Cardiac septum (tissue), 1 donor: Measurements from ENCODE around the gene B3GLCT. TPM values are rescaled to one million over a fixed set of nuclear protein-coding genes. Genes with fewer than 3 reads are reported as not detected.

Experiments used
- DNase-seq: peaks from one replicate; pipeline ENCODE4 v3.0.0-alpha.2; 2020; ENCODE audit warnings: low spot score
- intact Hi-C: fragments of 100-400 bp; cut with DNase I; formaldehyde crosslinking; loops from one replicate; pipeline ENCODE4 v1.14.0; 2022
- total RNA-seq: library from RNA; stranded (reverse); fragmentation: NEBNext Ultra II Directional; extraction: Animal tissue kit (Norgen Biotek cat#: 25700); gene quantifications from one replicate; pipeline ENCODE4 v1.2.1, GENCODE V29; 2021
- donor health status: DM: no; HTN: no; CAD: no.

B3GLCT gene
- total RNA-seq, 1 donor from 2014 or later = 17.5 TPM

DNA sequence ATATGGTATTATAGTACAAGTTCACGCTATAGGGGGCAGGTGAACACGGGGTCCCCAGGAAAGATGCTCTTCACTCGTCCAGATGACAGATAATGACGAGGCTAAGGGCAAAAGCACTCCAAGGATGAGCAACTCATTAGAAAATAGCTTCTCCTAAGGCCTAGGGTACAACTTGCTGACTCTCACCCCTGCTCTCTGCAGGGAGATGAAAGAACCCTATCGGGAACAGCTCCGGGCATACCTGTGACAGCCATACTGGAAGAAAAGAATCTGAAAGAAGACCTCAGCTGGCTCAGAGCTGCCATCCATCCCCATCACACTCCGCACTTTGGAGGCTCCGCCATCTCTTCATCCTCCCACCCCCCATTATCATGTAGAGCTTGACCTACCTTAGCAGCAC lies 20.5 kb upstream of the B3GLCT start:
- intact Hi-C loops = loop anchor here (5.0 kb wide), 1 partner anchor 248 kb away; no protein-coding TSS in a partner anchor
- DNase-seq = no peak

DNA sequence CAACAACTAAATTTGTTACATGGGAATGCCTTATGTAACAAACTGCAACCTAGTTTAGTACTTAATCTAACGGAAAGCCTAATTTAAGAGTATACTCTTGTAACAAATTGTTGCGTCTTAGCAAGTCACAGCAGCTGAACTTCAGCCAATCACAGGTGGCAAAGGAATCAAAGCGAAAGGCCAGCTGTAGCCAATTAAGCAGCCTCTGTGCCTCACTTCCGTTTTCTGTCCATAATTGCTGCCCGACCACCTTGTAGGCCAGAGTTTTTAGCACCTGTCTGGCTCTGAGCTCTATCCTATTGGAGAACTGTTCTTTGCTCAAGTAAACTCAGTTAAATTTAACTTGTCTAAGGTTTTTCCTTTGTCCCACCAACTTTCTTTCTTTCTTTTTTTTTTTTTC lies 20.0 kb upstream of the B3GLCT start:
- DNase-seq = no peak
- intact Hi-C loops = loop anchor here (5.0 kb wide), 1 partner anchor 248 kb away; no protein-coding TSS in a partner anchor

DNA sequence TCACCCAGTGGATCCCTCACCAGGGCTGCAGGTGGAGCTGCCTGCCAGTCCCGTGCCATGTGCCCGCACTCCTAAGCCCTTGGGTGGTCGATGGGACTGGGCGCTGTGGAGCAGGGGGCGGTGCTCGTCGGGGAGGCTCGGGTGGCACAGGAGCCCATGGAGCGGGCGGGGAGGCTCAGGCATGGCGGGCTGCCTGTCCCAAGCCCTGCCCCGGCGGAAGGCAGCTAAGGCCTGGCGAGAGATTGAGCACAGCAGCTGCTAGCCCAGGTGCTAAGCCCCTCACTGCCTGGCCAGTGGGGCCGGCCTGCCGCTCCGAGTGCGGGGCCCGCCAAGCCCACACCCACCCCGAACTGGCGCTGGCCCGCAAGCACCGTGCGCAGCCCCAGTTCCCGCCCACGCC lies 16.8 kb upstream of the B3GLCT start:
- DNase-seq = no peak
- intact Hi-C loops = no loop called here

DNA sequence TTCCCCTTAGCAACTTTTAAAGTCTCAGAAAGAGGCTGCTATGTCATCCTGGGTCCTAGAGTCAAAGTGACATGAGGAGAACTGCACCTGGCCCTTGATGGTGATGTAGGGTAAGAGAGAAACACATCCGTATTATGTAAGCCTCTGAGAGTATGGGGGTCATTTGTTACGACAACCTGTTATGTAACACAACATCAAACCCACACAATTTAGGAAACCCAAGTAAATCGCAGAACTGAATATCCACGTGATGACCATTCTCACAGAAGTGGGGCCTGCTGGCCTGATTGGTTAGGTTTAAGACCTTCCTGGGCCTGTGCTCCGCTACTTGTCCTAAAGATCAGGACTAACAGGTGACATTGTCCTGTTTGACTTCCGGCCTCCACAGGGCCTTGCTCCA lies 15.3 kb upstream of the B3GLCT start:
- no peak for DNase-seq
- intact Hi-C loops = no loop called here

DNA sequence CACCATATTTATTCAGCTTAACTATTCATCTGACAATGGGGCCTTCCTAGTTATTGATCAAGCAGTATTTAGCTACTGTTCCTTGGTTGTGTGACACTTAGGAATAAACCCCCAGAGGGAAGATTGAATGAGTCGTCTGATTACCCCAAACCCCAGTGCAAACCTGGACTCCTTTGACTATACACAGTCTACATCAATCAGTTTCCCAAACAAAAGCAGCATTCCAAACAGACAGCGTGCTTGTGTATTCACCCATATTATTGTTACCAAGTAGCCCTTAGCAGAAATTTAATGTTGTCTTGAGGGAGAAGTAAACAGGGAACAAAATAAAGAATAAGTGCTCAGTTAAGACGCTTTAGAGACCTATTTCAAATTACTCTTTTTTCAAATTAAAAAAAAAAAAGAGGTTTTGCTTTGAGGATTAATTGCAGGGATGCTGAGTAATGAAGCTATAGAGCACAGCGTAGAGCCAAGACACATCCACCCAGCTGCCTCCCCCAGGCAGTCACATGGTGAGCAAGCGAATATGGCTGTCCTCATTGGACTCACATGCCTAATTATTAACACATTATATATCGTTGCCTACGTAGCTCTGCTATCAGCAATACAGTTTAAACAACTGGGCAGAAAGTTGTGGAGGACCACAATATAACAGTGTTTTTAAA lies 14.7 kb upstream of the B3GLCT start:
- no peak for DNase-seq
- intact Hi-C loops = no loop called here

DNA sequence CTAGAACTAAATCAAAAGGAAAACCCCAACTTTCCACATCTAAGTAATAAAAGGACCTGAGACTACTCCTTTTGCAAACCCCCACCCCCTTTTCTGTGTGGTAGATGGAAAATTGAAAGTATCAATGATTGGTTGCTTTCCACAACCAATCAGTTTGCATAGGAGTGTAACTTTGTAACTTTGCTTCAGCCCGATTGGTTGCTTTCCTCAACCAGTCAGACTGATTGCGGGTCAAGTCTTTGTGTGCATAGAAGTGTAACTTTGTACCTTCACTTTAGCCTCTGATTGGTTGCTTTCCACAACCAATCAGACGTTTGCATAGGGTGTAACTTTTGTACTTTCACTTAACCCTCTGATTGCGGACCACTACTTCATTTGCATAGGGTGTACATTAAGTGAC lies 8.0 kb upstream of the B3GLCT start:
- no peak for DNase-seq
- intact Hi-C loops = no loop called here

DNA sequence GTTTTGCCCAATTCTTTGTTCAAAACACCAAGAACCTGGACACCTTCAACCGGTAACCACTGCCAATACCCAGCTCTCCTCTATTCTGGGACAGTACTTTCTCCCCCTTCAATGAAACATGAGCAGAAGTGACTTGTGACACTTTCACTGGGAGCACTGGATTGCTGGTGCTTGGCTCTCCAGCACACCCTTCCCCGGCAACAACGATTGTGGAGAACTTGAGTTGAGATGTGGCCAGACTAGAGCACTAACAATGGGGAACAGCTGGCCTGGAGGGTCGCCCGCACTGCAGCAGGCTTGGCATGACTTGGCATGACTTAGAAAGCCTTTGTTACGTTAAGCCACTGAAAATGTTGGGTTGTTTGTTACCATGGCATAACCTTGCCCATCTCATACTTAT lies 7.5 kb upstream of the B3GLCT start:
- intact Hi-C loops = no loop called here
- DNase-seq = no peak

DNA sequence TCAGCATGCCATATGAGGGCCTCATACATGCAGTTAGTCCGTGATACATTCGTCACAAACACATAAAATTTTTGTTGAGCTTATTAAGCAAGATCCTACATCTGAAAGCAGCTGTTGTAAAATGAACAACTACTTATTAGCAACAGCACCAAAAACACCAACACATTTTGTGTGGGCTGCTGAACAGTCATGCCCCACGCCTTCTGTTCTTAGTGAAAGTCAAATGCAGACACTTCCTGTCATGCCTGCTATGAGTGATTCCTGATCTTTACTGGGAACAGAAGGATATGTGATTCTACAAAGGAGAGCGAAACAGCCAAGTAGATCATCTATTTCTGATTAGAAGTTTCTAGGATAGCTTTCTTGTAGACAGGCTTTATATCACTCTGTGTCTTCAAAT lies 4.2 kb upstream of the B3GLCT start:
- intact Hi-C loops = no loop called here
- no peak for DNase-seq

DNA sequence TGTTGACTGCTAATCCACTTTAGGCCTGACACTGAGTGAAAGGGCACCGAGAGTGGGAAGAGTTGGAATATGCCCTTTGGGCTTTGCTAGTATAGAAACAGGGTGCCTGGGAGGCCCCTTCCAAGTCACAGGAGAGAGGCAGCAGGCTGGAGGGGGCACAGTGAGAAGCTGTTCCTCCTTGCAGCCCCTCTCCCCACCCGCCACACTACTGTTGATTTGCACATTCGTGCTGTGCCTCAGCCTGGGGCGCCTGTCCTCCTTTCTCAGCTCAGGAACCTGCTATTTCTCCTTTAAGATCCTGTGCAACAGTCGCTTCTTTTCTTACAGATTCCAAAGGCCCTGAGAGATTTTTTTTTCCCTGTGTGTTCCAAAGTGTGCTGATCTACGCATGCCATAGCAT lies 2.8 kb upstream of the B3GLCT start:
- intact Hi-C loops = no loop called here
- no peak for DNase-seq

DNA sequence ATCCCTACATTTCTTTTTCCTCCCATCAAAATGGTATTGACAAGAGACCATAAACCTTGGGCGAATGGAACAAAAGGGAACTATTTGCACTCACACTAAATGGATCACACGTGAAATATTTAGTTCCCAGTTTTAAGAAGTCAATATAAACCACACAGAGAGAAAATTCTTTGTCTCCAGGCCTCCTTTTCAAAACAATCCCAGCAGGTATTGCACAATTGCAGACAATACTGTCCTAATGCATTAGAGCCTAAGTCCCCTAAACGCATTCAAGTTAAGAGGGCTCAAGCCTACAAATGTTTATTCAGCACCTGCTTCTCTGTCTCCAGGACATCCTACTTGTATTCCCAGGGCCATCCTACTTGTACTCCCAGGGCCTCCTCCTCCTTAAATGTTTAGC lies 1.3 kb upstream of the B3GLCT start:
- DNase-seq = no peak
- intact Hi-C loops = loop anchor here (2.0 kb wide), 1 partner anchor 226 kb away; no protein-coding TSS in a partner anchor

DNA sequence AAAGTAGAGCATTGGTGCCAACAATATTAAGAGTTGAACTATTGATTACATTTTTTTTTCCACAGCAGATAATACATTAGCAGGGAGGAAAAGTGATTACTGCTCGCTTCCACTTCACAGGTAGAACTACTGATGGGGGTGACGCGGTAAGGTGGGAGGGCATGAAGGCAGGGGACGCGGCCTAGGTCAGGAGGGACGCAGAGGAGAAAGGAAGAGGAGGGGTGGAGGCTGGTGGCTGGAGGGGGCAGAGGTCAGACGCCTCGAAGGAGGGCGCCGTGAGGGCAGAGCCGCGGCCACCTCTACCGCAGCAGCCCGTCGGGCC lies 287 bp upstream of the B3GLCT start:
- no peak for DNase-seq
- intact Hi-C loops = loop anchor here (2.0 kb wide), 1 partner anchor 225 kb away; no protein-coding TSS in a partner anchor

DNA sequence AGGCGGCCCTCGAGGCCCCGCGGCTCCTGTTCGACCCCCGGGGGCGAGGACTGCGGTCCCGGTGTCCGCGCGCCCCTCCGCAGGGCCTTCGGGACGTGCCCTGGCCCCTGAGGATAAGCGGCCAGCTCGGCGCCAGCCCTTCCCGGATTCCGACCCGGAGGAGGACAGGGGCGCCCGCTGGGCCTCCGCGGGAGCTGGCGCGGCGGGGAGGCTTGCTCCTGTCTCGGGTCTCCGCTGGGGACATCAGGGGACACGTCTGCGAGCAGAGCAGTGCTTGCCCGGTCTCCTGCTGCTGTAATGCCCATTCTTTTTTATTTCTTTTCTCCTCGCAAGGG lies 829 bp downstream of the B3GLCT start:
- DNase-seq = no peak
- intact Hi-C loops = loop anchor here (2.0 kb wide), 1 partner anchor 38 kb away; no protein-coding TSS in a partner anchor

DNA sequence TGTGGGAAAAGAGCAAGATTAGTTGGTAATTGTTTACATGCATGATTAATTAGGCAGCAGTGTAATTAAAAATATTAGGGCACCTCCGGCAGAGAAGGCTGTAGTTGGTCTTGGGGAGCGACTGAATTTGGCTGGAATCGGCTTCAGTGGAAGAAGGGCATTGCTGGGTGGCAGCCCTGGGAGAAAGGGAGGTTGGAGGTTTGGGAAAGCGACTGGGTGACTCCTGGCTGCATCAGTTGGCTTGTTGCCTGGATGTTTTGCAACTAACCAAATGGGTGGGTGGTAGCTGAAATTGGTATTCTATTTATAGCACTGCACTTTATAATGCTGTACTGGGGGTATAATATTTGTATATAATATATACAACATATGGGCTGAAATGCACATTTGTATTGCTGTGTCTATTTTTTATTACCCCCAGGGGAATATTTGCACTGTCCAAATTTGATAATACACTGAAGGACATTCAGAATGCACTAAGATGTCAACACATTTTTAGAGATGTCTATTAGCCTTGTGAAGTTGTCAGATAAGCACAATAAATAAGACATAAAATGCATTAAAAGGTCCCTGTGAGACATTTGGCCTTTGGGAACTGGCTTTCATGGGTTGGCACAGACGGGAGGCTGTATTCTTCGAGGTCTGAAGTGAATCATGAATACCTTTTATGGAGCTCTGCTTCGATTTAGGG lies 1.7 kb downstream of the B3GLCT start:
- DNase-seq = no peak
- intact Hi-C loops = loop anchor here (2.0 kb wide), 1 partner anchor 39 kb away; no protein-coding TSS in a partner anchor

DNA sequence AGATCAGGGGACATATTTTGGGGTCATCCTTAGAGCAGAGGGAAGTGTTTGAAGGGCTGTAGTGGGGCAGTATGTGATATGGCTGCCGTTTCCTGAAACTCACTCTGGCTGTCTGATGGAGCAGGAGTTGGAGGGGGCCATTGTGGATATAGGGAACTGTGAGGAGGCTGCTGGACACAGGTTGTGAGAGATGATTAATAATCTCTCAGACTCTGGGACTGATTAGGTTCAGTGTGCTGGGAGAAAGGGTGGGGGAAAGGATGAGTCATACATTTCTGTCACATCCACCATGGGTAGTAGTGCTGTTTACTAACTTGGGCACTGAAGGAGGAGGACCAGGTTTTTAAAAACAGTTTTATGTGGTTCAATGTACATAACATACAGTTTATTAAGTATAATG lies 4.8 kb downstream of the B3GLCT start:
- intact Hi-C loops = loop anchor here (2.0 kb wide), 1 partner anchor 20 kb away; no protein-coding TSS in a partner anchor

DNA sequence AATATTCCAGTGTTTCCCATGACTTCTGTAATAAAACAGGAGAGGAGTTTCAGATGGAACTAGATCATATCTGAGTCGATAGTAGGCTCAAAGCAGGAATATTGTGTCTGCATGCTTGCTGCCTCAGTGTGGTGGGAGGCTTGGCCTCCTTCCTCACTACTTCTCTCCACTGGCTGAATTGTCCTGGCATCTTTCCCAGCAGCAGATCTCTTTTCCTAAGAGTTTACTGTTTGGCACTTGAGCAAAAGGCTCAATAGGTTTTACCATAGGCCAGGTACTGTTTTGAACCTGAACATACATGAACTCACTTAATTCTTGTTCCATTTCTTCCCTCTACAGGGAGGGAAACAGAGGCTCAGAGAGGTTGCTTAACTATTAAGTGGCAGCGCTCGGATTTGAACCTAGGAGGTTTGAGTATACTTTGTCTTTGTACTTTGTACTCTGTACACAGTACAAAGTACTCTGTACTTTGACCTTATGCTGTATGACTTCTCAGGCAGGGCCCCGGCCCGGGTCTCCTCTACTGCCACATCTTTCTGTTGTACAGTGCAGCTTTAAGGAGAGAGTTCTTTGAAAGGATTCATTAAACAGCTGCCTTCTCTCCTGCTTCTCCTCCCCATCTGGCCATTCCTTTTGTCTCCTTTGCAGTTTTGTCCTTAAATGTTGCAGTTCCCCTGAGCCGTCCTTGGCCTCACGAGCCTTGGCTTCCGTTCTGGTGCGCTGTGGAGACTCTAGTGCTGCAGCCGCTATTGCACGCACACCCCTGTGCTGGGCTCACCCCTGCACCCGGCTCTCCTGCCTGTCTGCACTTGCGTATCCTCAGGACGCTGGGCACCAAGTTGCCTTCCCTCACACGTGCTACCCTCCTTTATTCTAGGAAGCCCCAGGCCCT lies 8.1 kb downstream of the B3GLCT start:
- no peak for DNase-seq
- intact Hi-C loops = no loop called here

More for the DNA sequence above, 4.8 kb downstream of the B3GLCT start:
- no peak for DNase-seq

DNA sequence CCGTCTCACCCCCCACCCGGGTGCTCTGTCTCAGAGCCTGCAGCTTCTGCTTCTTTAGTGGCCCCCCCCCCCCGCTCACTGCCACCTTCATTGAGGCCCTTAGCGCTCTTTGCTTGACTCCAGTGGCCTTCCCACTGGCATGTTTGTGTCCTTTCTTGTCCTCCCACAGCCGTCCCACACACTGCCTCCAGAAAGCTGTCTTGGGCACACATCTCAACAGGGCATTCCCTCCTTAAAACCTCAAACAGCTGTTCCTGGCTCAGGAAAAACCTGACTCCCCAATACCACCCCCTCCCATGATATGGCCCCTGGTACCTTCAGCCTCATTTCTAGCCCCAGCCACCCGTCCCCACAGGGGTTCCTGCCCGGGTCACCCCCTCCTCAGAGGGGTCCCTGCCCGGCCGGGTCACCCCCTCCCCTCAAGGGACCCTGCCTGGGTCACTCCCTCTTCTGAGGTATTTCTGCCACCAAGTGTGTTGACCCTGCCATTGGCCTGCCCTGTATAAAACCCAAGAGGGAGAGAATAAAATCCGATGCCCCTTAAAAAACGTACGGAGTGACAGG lies 8.9 kb downstream of the B3GLCT start:
- no peak for DNase-seq
- intact Hi-C loops = no loop called here

DNA sequence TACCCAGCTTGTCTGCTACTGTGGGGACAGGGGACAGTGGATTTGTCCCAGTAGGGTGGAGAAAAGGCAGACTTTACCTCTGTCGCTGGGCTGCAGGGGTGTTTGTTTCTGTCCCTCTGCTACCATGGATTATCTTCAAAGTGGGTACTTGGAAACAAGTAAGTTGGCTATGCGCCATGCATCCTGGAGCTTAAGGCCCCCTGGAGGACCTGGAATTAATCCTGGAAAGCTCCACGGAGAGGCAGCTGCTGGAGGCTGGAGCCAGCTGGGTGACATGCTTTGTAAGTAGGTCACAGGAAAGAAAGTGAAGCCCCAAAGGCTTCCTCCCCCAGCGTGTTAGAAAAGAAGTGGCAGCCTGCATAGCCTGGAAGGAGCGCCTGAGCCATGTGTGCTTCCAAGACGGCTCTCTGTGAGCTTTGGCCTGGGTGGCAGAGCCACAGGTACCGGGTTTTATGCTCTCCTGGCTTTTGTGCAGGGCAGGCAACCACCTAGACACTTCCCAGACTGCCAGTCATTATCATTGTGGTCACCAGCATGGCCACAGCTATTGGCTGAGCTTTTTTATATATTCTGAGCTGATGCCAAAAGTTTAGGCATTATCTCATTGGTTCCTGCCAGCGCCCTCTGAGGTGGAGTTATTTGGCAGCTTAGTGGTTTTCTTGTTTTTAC lies 9.5 kb downstream of the B3GLCT start:
- DNase-seq = no peak
- intact Hi-C loops = no loop called here

DNA sequence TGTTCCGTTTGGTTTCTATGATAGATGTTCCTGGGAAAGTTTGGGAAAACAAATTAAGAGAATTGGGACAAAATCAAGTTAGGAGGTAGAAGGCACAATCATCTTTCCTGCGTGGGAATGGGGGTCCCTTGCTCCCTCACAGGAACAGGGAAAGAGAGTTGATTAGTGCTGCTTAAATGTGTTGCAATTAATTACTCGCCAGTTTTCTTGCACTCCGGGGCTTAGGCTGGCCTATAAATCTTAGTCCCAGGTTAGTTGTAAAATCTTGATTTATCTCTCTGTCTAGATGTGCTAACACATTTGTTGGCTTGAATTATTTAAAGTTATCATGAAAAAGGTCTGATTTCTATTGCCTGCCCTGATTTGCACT lies 10.1 kb downstream of the B3GLCT start:
- no peak for DNase-seq
- intact Hi-C loops = no loop called here

DNA sequence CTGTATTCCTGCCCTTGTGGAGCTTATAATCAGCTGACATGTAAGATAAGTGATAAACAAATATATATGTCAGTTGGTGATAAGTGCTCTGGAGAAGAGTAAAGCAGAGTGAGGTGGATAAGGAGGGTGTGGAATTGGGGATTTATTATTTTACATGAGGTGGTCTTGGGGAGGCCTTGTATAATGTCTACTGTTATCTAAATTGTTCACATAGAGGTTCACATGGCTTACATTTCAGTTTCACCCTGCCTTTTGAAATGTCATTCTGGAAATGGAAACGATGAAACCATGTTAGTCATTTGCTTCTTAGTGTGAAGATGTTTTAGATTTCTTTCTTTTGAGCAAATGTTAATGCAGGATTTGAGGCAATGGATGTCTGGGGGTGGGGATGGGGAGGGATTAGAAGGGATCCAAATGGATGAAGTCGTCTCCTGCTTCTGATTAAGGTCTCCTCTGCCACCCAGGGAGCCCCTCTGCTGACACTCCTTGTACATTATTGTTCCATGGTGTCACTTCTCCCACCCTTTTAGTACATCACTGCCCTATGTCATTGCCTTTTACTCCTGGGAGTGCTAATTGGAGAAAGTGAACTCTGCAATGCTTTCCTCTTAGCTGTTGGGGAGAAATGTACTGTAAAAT lies 14.0 kb downstream of the B3GLCT start:
- intact Hi-C loops = no loop called here

More for the DNA sequence above, 14.0 kb downstream of the B3GLCT start:
- DNase-seq = no peak
